WTC11 (cell line): ENCODE results near the gene BTD. TPM values are rescaled to one million over a fixed set of nuclear protein-coding genes. Genes with fewer than 3 reads are reported as not detected.

Source experiments
- ATAC-seq: fragments of 200-7000 bp; cut with Tn5 transposase; 2 replicates; pipeline ENCODE4 v1.10.0; 2021; ENCODE audit warnings: mild to moderate bottlenecking, moderate library complexity
- CTCF ChIA-PET: fragments of 300-600 bp; sonication (Branson Sonifier 250); formaldehyde crosslinking; loops from one replicate; lab custom pipeline; 2021; ENCODE audit warnings: antibody characterized with exemption; lab: Charles Lee
- POLR2A ChIA-PET: fragments of 350-600 bp; sonication (Branson Sonifier 250); formaldehyde crosslinking; loops from one replicate; lab custom pipeline; 2021; ENCODE audit warnings: antibody characterized with exemption; lab: Charles Lee
- DNase-seq: peaks from one replicate; pipeline ENCODE4 v3.0.0; 2021; ENCODE audit warnings: low spot score
- H3K27ac Mint-ChIP-seq: 2 replicates; pipeline ENCODE4 v1.8.0; 2021; ENCODE audit warnings: mixed read lengths
- H3K27me3 Mint-ChIP-seq: 2 replicates; pipeline ENCODE4 v1.8.0; 2021; ENCODE audit warnings: low read depth, mild to moderate bottlenecking, moderate library complexity, mixed read lengths
- H3K36me3 Mint-ChIP-seq: 2 replicates; pipeline ENCODE4 v1.8.0; 2021; ENCODE audit warnings: mixed read lengths
- H3K4me1 Mint-ChIP-seq: 2 replicates; pipeline ENCODE4 v1.8.0; 2022; ENCODE audit warnings: mixed read lengths
- H3K4me3 Mint-ChIP-seq: 2 replicates; pipeline ENCODE4 v1.8.0; 2021; ENCODE audit warnings: mild to moderate bottlenecking, moderate library complexity, mixed read lengths
- H3K9me3 Mint-ChIP-seq: 2 replicates; pipeline ENCODE4 v1.8.0; 2021; ENCODE audit warnings: mixed read lengths
- AFF4 ChIP-seq: sonication (generic); formaldehyde crosslinking; IDR thresholded peaks from 2 replicates; pipeline ENCODE4 v1.8.1; 2023; ENCODE audit warnings: mild to moderate bottlenecking, missing genetic modification reagents, borderline replicate concordance
- ATF3 ChIP-seq: sonication (generic); formaldehyde crosslinking; conservative IDR thresholded peaks from 2 replicates; pipeline ENCODE4 v1.8.1; 2022; ENCODE audit warnings: mild to moderate bottlenecking, missing genetic modification reagents
- EMX1 ChIP-seq: fragments of 250-450 bp; sonication (Bioruptor Pico); IDR thresholded peaks from 2 replicates; pipeline ENCODE4 v1.8.0; 2021; ENCODE audit warnings: mild to moderate bottlenecking
- FOXP1 ChIP-seq: sonication (generic); formaldehyde crosslinking; IDR thresholded peaks from 2 replicates; pipeline ENCODE4 v1.8.0; 2022; ENCODE audit warnings: missing genetic modification reagents, mild to moderate bottlenecking, moderate library complexity, borderline replicate concordance
- IRF1 ChIP-seq: sonication (generic); formaldehyde crosslinking; IDR thresholded peaks from 2 replicates; pipeline ENCODE4 v1.8.0; 2023; ENCODE audit warnings: missing genetic modification reagents
- JAZF1 ChIP-seq: fragments of 250-450 bp; sonication (Bioruptor Pico); IDR thresholded peaks from 2 replicates; pipeline ENCODE4 v1.9.0; 2021; ENCODE audit warnings: moderate library complexity, mild to moderate bottlenecking, inconsistent platforms
- KAT7 ChIP-seq: sonication (generic); formaldehyde crosslinking; IDR thresholded peaks from 2 replicates; pipeline ENCODE4 v1.8.1; 2023; ENCODE audit warnings: missing genetic modification reagents, mild to moderate bottlenecking, borderline replicate concordance
- MXD4 ChIP-seq: fragments of 250-450 bp; sonication (Bioruptor Pico); IDR thresholded peaks from 2 replicates; pipeline ENCODE4 v1.8.0; 2021; ENCODE audit warnings: mild to moderate bottlenecking, moderate library complexity, borderline replicate concordance
- RELA ChIP-seq: sonication (generic); formaldehyde crosslinking; IDR thresholded peaks from 2 replicates; pipeline ENCODE4 v1.8.1; 2022; ENCODE audit warnings: missing genetic modification reagents, mild to moderate bottlenecking, borderline replicate concordance
- SMAD4 ChIP-seq: sonication (generic); formaldehyde crosslinking; IDR thresholded peaks from 2 replicates; pipeline ENCODE4 v1.8.0; 2022; ENCODE audit warnings: mild to moderate bottlenecking, missing genetic modification reagents
- total RNA-seq: library from RNA; stranded (reverse); gene quantifications from 3 replicates; pipeline ENCODE4 v1.2.3, GENCODE V29; 2021
- TF ChIP-seq, protein P1 (sequence below): sonication (generic); formaldehyde crosslinking; IDR thresholded peaks from 2 replicates; pipeline ENCODE4 v1.8.1; 2022; ENCODE audit warnings: low read depth, mild to moderate bottlenecking, moderate library complexity, missing genetic modification reagents, borderline replicate concordance
- TF ChIP-seq, protein P2 (sequence below): fragments of 250-450 bp; sonication (Bioruptor Pico); IDR thresholded peaks from 2 replicates; pipeline ENCODE4 v1.9.0; 2021; ENCODE audit warnings: mild to moderate bottlenecking
- TF ChIP-seq, protein P3 (sequence below): sonication (generic); formaldehyde crosslinking; IDR thresholded peaks from 2 replicates; pipeline ENCODE4 v1.8.1; 2023; ENCODE audit warnings: mild to moderate bottlenecking, missing genetic modification reagents
- TF ChIP-seq, protein P4 (sequence below): fragments of 250-450 bp; sonication (Bioruptor Pico); IDR thresholded peaks from 2 replicates; pipeline ENCODE4 v1.9.0; 2021; ENCODE audit warnings: mild to moderate bottlenecking

BTD gene
- total RNA-seq, 1 experiment from 2014 or later: 18.5 TPM

- TF ChIP-seq FOXP1 (CRISPR knock-in tag) (no peak), ATF3 (no peak), KAT7 (CRISPR knock-in tag) (no peak)
- TF ChIP-seq, protein P1, sequence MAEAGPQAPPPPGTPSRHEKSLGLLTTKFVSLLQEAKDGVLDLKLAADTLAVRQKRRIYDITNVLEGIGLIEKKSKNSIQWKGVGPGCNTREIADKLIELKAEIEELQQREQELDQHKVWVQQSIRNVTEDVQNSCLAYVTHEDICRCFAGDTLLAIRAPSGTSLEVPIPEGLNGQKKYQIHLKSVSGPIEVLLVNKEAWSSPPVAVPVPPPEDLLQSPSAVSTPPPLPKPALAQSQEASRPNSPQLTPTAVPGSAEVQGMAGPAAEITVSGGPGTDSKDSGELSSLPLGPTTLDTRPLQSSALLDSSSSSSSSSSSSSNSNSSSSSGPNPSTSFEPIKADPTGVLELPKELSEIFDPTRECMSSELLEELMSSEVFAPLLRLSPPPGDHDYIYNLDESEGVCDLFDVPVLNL (CRISPR knock-in tag): no peak
- TF ChIP-seq, protein P2, sequence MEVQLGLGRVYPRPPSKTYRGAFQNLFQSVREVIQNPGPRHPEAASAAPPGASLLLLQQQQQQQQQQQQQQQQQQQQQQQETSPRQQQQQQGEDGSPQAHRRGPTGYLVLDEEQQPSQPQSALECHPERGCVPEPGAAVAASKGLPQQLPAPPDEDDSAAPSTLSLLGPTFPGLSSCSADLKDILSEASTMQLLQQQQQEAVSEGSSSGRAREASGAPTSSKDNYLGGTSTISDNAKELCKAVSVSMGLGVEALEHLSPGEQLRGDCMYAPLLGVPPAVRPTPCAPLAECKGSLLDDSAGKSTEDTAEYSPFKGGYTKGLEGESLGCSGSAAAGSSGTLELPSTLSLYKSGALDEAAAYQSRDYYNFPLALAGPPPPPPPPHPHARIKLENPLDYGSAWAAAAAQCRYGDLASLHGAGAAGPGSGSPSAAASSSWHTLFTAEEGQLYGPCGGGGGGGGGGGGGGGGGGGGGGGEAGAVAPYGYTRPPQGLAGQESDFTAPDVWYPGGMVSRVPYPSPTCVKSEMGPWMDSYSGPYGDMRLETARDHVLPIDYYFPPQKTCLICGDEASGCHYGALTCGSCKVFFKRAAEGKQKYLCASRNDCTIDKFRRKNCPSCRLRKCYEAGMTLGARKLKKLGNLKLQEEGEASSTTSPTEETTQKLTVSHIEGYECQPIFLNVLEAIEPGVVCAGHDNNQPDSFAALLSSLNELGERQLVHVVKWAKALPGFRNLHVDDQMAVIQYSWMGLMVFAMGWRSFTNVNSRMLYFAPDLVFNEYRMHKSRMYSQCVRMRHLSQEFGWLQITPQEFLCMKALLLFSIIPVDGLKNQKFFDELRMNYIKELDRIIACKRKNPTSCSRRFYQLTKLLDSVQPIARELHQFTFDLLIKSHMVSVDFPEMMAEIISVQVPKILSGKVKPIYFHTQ (CRISPR knock-in tag): no peak
Measured at GRCh38 chr3:15558581-15558980, 43.0 kb upstream of the BTD start (continued).

DNA sequence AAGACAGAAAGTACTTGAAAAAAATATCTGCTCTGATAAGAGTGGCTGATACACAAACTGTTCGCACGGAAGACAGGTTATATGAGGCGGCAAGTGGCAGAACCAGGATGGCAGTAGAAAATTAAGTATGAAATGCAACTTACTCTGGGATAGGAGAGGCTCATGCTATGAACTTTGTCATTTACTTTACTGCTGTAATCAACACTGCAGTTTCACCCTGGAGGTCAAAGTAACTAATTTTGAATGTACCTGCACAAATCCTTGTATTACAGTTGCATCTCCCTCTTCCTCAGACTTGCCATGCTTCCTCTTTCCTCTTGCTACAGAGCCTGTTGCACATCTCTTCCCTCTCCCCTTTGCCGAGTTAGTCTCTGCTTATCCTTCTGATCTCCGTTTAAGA, 39.0 kb upstream of the BTD start:
- no peak for ATAC-seq
- H3K4me3 Mint-ChIP-seq: no peak overlapping the region
- TF ChIP-seq, protein P3, sequence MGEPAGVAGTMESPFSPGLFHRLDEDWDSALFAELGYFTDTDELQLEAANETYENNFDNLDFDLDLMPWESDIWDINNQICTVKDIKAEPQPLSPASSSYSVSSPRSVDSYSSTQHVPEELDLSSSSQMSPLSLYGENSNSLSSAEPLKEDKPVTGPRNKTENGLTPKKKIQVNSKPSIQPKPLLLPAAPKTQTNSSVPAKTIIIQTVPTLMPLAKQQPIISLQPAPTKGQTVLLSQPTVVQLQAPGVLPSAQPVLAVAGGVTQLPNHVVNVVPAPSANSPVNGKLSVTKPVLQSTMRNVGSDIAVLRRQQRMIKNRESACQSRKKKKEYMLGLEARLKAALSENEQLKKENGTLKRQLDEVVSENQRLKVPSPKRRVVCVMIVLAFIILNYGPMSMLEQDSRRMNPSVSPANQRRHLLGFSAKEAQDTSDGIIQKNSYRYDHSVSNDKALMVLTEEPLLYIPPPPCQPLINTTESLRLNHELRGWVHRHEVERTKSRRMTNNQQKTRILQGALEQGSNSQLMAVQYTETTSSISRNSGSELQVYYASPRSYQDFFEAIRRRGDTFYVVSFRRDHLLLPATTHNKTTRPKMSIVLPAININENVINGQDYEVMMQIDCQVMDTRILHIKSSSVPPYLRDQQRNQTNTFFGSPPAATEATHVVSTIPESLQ: no peak
- TF ChIP-seq JAZF1 (CRISPR knock-in tag): no peak
- TF ChIP-seq, protein P4, sequence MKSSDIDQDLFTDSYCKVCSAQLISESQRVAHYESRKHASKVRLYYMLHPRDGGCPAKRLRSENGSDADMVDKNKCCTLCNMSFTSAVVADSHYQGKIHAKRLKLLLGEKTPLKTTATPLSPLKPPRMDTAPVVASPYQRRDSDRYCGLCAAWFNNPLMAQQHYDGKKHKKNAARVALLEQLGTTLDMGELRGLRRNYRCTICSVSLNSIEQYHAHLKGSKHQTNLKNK (CRISPR knock-in tag): no peak
- TF ChIP-seq, all 79 proteins: peak for 0
- POLR2A ChIA-PET: no interaction called here
- Mint-ChIP-seq H3K27me3 (no peaks in the 10 kb centered on the region), H3K36me3 (peaks cover 44% of the 10 kb centered on the region), H3K9me3 (no peaks in the 10 kb centered on the region), H3K4me1 (peaks cover 2% of the 10 kb centered on the region; the same call in 1 of the 2 replicates), H3K27ac (no peak overlapping the region)
- CTCF ChIA-PET: no interaction called here
- DNase-seq: no peak

DNA sequence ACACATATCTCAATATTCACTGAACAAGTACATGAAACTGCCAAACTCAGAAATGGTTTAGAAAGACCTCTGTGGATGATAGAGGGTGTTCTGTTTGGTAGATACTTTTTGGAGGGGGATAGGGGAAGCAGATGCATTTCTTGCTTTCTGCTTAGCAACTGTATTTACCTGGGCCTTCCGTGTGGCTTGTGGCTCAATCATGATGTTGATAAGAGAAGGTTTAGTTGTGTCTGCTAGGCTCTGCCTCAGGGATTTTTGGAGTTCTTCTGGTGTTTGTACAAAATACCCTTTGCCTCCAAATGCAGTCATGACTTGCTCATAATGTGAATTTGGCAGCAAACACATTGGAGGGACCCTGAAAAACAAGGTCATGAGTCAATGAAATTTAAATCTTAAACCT, 38.4 kb upstream of the BTD start:
- no peaks in the 10 kb centered on the region for H3K9me3 Mint-ChIP-seq
- CTCF ChIA-PET: no interaction called here
- H3K4me3 Mint-ChIP-seq: no peak overlapping the region
- ATAC-seq (no peak), DNase-seq (no peak)
- no peak for TF ChIP-seq EMX1 (CRISPR knock-in tag)
- TF ChIP-seq SMAD4 (CRISPR knock-in tag): no peak
- TF ChIP-seq IRF1 (CRISPR knock-in tag): no peak
- TF ChIP-seq MXD4 (CRISPR knock-in tag): no peak
- no peak for TF ChIP-seq RELA (CRISPR knock-in tag)
- no peak for TF ChIP-seq AFF4 (CRISPR knock-in tag)
- H3K27ac Mint-ChIP-seq: no peak overlapping the region
- no peaks in the 10 kb centered on the region for H3K4me1 Mint-ChIP-seq
- H3K36me3 Mint-ChIP-seq: peaks cover 51% of the 10 kb centered on the region
- POLR2A ChIA-PET: no interaction called here
- H3K27me3 Mint-ChIP-seq: no peaks in the 10 kb centered on the region
